Measurements from ENCODE around the gene RBM33.

Gene RBM33

GRCh38 chr7:155804431-155804831 is 160.0 kb downstream of the RBM33 start:
- H3K79me2 ChIP-seq (ENCODE audit: insufficient read depth, low read depth), result no peaks in the 10 kb centered on the region
- no peak overlapping the region for H3K4me3 ChIP-seq (IDR thresholded peaks at IDR 0.05; ENCODE audit: insufficient read depth, low read depth, low read length)
- H3K36me3 ChIP-seq (ENCODE audit: insufficient read depth), result no peaks in the 10 kb centered on the region
- H3K4me2 ChIP-seq, result peak overlapping the region; percentile 99
- H3K27me3 ChIP-seq (ENCODE audit: insufficient read depth, low read depth), result peaks cover 31% of the 10 kb centered on the region
- H4K20me1 ChIP-seq (ENCODE audit: insufficient read depth), result no peaks in the 10 kb centered on the region
- H3K27ac ChIP-seq, result no peak overlapping the region
- no peak for TF ChIP-seq CTCF (conservative IDR thresholded peaks at IDR 0.05; ENCODE audit: low read depth, low read length)
- no peak overlapping the region; the same call in 1 of the 2 replicates for H3K9ac ChIP-seq
- H2AFZ ChIP-seq (ENCODE audit: low read depth), result peak overlapping the region; percentile 99
- peaks cover 13% of the 10 kb centered on the region for H3K4me1 ChIP-seq (ENCODE audit: low read depth, poor library complexity, severe bottlenecking)

- Histone ChIP-seq H3K27ac (peak overlapping the region; percentile 34; the same call in 1 of the 2 replicates), H2AFZ (ENCODE audit: low read depth) (peak overlapping the region; percentile 99), H3K4me1 (ENCODE audit: low read depth, poor library complexity, severe bottlenecking) (peaks cover 13% of the 10 kb centered on the region), H4K20me1 (ENCODE audit: insufficient read depth) (no peaks in the 10 kb centered on the region), H3K9ac (peak overlapping the region; percentile 67), H3K4me3 (IDR thresholded peaks at IDR 0.05; ENCODE audit: insufficient read depth, low read depth, low read length) (peak overlapping the region; percentile 79), H3K79me2 (ENCODE audit: insufficient read depth, low read depth) (no peaks in the 10 kb centered on the region), H3K27me3 (ENCODE audit: insufficient read depth, low read depth) (peaks cover 36% of the 10 kb centered on the region), H3K4me2 (peak overlapping the region; percentile 99), H3K36me3 (ENCODE audit: insufficient read depth) (no peaks in the 10 kb centered on the region)
- TF ChIP-seq CTCF (conservative IDR thresholded peaks at IDR 0.05; ENCODE audit: low read depth, low read length), result peak; percentile 93
Measured at GRCh38 chr7:155804897-155805825, 160.7 kb downstream of the RBM33 start.

GRCh38 chr7:155805826-155806095 is 161.3 kb downstream of the RBM33 start:
- Histone ChIP-seq H3K79me2 (ENCODE audit: insufficient read depth, low read depth) (no peaks in the 10 kb centered on the region), H3K27ac (peak overlapping the region; percentile 34; the same call in 1 of the 2 replicates), H4K20me1 (ENCODE audit: insufficient read depth) (no peaks in the 10 kb centered on the region), H3K27me3 (ENCODE audit: insufficient read depth, low read depth) (peaks cover 42% of the 10 kb centered on the region), H3K4me2 (peak overlapping the region; percentile 99), H3K36me3 (ENCODE audit: insufficient read depth) (no peaks in the 10 kb centered on the region), H2AFZ (ENCODE audit: low read depth) (peak overlapping the region; percentile 99), H3K4me1 (ENCODE audit: low read depth, poor library complexity, severe bottlenecking) (peaks cover 13% of the 10 kb centered on the region), H3K9ac (peak overlapping the region; percentile 67), H3K4me3 (IDR thresholded peaks at IDR 0.05; ENCODE audit: insufficient read depth, low read depth, low read length) (peak overlapping the region; percentile 79)
- TF ChIP-seq CTCF (conservative IDR thresholded peaks at IDR 0.05; ENCODE audit: low read depth, low read length), result no peak

GRCh38 chr7:155806096-155806871 is 161.8 kb downstream of the RBM33 start:
- H4K20me1 ChIP-seq (ENCODE audit: insufficient read depth), result no peaks in the 10 kb centered on the region

More at GRCh38 chr7:155806096-155806871, 161.8 kb downstream of the RBM33 start:
- H3K27me3 ChIP-seq (ENCODE audit: insufficient read depth, low read depth), result peaks cover 45% of the 10 kb centered on the region
- peak overlapping the region; percentile 99 for H3K4me2 ChIP-seq
- H3K4me3 ChIP-seq (IDR thresholded peaks at IDR 0.05; ENCODE audit: insufficient read depth, low read depth, low read length), result peak overlapping the region; percentile 18
- TF ChIP-seq CTCF (conservative IDR thresholded peaks at IDR 0.05; ENCODE audit: low read depth, low read length), result no peak
- H3K9ac ChIP-seq, result no peak overlapping the region
- H3K27ac ChIP-seq, result no peak overlapping the region
- H3K36me3 ChIP-seq (ENCODE audit: insufficient read depth), result no peaks in the 10 kb centered on the region
- peak overlapping the region; percentile 99 for H2AFZ ChIP-seq (ENCODE audit: low read depth)
- peaks cover 13% of the 10 kb centered on the region for H3K4me1 ChIP-seq (ENCODE audit: low read depth, poor library complexity, severe bottlenecking)
- no peaks in the 10 kb centered on the region for H3K79me2 ChIP-seq (ENCODE audit: insufficient read depth, low read depth)

Measured in KMS-11 (cell line).